ENCODE measurements around the gene ZBTB2.

DNA sequence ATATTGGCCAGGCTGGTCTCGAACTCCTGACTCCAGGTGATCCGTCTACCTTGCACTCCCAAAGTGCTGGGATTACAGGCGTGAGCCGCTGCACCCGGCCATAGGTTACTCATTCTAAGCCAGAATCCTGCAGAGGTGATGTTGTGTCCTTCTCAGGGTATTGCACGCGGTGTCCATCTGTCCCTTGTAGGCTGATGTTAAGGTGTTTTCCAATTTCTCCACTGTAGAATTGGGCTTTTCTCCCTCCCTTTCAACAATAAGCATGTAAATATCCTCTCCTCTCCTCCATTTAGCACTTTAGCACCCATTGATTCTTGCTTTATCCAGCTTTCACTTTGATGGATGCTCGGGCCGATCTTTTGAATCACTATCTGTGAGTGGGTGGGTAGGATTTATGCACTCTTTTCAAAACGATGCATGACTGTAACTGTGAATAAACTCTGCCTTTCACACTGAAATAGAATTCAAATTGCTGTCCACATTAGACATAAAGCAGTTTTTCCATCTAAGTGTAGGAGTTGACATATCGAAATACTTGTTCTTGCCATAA is 52.6 kb downstream of the ZBTB2 start:
- TF ChIP-seq, protein P1, sequence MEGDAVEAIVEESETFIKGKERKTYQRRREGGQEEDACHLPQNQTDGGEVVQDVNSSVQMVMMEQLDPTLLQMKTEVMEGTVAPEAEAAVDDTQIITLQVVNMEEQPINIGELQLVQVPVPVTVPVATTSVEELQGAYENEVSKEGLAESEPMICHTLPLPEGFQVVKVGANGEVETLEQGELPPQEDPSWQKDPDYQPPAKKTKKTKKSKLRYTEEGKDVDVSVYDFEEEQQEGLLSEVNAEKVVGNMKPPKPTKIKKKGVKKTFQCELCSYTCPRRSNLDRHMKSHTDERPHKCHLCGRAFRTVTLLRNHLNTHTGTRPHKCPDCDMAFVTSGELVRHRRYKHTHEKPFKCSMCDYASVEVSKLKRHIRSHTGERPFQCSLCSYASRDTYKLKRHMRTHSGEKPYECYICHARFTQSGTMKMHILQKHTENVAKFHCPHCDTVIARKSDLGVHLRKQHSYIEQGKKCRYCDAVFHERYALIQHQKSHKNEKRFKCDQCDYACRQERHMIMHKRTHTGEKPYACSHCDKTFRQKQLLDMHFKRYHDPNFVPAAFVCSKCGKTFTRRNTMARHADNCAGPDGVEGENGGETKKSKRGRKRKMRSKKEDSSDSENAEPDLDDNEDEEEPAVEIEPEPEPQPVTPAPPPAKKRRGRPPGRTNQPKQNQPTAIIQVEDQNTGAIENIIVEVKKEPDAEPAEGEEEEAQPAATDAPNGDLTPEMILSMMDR (IDR thresholded peaks at IDR 0.05) = no peak
- no peak for TF ChIP-seq POLR2A (IDR thresholded peaks at IDR 0.05)
